Erythroblast (primary cell): ENCODE results near the gene YJEFN3.

Experiments
- DNase-seq, 2 experiments: peaks; one replicate each; lab custom pipeline; 2025; lab: John Stamatoyannopoulos, UW
- GATA1 ChIP-seq: IDR thresholded peaks from 2 replicates; pipeline ENCODE4 v1.6.1; 2011; ENCODE audit warnings: low read depth, mild to moderate bottlenecking, control low read depth, low read length, moderate library complexity
- POLR2A ChIP-seq: IDR thresholded peaks from 2 replicates; pipeline ENCODE4 v1.6.1; 2011; ENCODE audit warnings: mild to moderate bottlenecking, low read length

Gene YJEFN3

GRCh38 chr19:19528721-19529490 is at the start of gene YJEFN3:
YJEFN3 (plus strand) TSS chr19:19528911; CDS start chr19:19528933, 22 bp downstream.
- no peak for DNase-seq
- TF ChIP-seq GATA1 (no peak), POLR2A (no peak)

GRCh38 chr19:19480688-19481087 is 48.0 kb upstream of the YJEFN3 start:
- TF ChIP-seq GATA1 (no peak), POLR2A (no peak)
- no peak for DNase-seq

- DNase-seq = no peak
- TF ChIP-seq GATA1 = no peak
- no peak for TF ChIP-seq POLR2A
Measured at GRCh38 chr19:19482809-19483596, 45.7 kb upstream of the YJEFN3 start.

DNA sequence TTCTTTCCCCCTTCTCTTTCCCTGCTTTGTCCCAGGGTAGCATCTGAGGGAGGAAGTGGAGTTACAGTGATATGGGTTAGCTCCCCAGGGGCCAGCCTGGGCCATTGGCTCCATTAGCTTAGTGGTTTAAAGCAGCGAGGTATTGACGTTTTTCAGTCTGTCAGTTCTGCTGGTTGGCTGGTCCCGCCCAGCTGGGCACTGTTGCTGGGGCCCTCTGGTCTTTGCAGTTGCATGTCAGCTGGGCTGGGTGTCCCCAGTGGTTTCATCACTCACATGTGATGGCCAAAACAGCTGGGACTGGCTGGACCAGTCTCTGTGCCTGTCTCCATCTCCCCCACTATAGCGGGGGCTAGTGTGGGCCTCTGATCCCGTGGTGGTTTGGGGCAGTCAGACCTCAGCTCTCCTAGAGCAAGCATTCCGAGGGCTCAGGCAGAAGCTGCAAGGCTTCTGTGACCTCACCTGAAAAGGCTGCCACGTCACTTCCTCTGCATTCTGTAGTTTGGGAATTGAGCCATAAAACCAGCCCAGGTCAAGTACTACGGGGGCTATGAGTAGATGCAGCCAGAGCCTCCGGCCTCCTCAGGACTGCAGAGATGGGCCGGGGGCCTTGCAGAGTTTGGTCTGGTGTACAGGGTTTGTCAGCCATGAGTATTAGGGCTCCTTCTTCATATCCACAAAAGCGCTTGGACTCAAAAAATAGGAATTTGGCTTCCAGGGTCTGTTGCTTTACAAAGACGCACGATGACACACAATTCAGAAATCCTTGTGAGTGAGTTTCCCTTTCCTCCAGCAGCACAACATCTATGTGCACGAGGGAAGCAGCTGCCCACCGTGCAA is 43.3 kb upstream of the YJEFN3 start:
- no peak for TF ChIP-seq POLR2A
- TF ChIP-seq GATA1 = no peak
- no peak for DNase-seq

DNA sequence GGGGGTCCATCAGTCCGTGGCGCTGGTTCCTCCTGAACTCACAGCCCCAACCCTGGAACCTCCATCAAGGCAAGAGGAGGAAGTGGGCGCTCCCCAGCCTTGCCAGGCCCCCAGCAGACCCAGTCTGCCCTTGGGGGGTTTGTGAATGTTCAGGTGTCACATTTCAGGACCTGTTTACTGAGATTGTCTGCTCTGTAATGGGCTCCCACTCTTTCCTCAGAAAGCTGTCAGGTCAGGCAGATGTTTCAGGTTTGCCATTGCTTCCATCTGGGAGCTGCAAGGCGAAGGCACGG is 42.8 kb upstream of the YJEFN3 start:
- TF ChIP-seq POLR2A (no peak), GATA1 (no peak)
- DNase-seq = no peak

- no peak for TF ChIP-seq GATA1
- no peak for TF ChIP-seq POLR2A
Measured at GRCh38 chr19:19486343-19487076, 42.2 kb upstream of the YJEFN3 start.

GRCh38 chr19:19487077-19487949 is 41.4 kb upstream of the YJEFN3 start:
- no peak for TF ChIP-seq GATA1
- no peak for TF ChIP-seq POLR2A

More at GRCh38 chr19:19486343-19487076, 42.2 kb upstream of the YJEFN3 start:
- no peak for DNase-seq

GRCh38 chr19:19487950-19488874 is 40.5 kb upstream of the YJEFN3 start:
- no peak for TF ChIP-seq POLR2A
- TF ChIP-seq GATA1 = no peak
- DNase-seq = peak; percentile 90 to 91

More at GRCh38 chr19:19487077-19487949, 41.4 kb upstream of the YJEFN3 start:
- peak in 1 of 2 experiments; percentile 44 for DNase-seq

GRCh38 chr19:19488875-19489690 is 39.6 kb upstream of the YJEFN3 start:
- TF ChIP-seq POLR2A = peak; percentile 41
- no peak for TF ChIP-seq GATA1
- peak; percentile 96 for DNase-seq

DNA sequence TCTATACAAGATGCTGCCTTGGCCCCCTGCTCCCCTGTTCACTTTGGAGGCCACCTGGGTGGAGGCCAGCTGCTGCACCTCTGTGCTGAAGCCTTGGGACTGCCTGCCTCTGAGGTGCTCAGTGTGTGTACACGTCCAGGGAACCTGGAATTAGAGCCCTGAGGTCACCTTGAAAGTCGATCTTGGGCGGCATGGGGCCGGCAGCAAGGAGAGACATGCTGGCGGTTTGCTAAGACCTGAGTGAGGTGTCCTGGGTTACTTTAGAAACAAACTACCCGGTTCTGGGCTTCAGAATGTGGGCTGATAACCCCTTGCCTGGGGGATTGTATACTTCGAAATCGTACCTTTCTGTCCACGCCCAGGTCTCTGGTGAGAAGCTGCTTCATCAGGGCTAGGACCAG is 38.9 kb upstream of the YJEFN3 start:
- TF ChIP-seq POLR2A (no peak), GATA1 (no peak)
- DNase-seq = no peak
